Subcutaneous adipose tissue (tissue), 4 donors: ENCODE results near the gene ERC1. TPM values are rescaled to one million over a fixed set of nuclear protein-coding genes. Genes with fewer than 3 reads are reported as not detected.

Experiments used
- total RNA-seq, 4 donors: library from RNA; depleted of rRNA; stranded (reverse); fragments of >200 nt; gene quantifications; one replicate each; pipeline ENCODE4 v1.1.0, GENCODE V29; 2016
- TF ChIP-seq, protein P1 (sequence below): fragments of 450-650 bp; IDR thresholded peaks from one replicate; pipeline ENCODE4 v1.5.1; 2016; ENCODE audit warnings: low read depth, mild to moderate bottlenecking, control low read depth, antibody characterized with exemption, moderate library complexity

ERC1 gene
- total RNA-seq, 4 donors from 2014 or later = 40.3 to 71.8 (median 62.3) TPM

DNA sequence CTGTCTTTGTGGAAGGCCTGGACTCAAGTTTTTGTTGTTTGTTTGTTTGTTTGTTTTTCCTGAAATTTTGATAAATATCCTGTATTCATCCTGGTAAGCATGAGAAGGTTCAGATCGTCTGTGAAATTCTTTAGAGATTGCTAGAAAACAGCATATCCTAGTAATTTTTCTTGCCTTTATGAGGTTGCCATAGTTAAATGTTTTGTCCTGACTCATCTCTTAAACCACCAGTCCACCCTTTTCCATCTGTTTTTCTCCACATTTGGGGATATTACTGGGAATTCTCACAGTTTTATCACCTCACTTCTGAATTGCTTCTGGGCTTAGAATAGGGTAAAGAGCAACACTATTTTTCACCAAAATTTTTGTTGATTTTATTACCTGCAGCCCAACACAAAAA, 355.1 kb downstream of the ERC1 start:
- TF ChIP-seq, protein P1, sequence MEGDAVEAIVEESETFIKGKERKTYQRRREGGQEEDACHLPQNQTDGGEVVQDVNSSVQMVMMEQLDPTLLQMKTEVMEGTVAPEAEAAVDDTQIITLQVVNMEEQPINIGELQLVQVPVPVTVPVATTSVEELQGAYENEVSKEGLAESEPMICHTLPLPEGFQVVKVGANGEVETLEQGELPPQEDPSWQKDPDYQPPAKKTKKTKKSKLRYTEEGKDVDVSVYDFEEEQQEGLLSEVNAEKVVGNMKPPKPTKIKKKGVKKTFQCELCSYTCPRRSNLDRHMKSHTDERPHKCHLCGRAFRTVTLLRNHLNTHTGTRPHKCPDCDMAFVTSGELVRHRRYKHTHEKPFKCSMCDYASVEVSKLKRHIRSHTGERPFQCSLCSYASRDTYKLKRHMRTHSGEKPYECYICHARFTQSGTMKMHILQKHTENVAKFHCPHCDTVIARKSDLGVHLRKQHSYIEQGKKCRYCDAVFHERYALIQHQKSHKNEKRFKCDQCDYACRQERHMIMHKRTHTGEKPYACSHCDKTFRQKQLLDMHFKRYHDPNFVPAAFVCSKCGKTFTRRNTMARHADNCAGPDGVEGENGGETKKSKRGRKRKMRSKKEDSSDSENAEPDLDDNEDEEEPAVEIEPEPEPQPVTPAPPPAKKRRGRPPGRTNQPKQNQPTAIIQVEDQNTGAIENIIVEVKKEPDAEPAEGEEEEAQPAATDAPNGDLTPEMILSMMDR = no peak

DNA sequence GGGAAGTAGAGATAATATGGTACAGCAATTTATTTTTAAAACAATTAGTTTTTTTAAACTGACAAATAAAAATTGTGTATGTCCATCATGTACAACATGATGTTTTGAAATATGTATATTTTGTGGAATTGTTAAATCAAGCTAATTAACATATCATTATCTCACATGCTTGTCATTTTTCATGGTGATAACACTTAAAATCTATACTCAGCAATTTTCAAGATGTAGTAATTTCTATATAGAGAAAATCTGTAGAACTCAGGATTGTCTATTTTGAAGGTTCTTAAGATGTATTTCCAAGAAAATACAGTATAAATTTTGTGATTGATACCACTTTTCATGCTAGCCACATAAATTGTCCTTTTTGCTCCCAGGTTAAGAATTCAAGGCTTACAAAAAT, 356.3 kb downstream of the ERC1 start:
- TF ChIP-seq, protein P1 = no peak

DNA sequence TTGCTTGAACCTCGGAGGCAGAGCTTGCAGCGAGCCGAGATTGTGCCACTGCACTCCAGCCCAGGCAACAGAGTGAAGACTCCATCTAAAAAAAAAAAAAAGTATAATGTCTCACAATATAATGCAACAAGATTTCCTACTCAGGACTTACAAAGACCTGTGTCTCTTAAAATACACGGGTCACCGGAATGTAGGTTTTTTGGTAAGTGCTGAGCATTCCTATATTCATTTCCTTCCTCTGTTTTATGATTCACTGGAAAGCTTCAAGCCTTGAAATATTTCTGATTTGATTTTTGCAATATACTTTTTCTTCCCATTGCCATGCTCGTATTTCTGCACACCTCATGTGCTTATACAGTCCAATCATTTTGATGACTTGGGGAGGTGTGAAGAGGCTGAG, 357.6 kb downstream of the ERC1 start:
- TF ChIP-seq, protein P1 = no peak

DNA sequence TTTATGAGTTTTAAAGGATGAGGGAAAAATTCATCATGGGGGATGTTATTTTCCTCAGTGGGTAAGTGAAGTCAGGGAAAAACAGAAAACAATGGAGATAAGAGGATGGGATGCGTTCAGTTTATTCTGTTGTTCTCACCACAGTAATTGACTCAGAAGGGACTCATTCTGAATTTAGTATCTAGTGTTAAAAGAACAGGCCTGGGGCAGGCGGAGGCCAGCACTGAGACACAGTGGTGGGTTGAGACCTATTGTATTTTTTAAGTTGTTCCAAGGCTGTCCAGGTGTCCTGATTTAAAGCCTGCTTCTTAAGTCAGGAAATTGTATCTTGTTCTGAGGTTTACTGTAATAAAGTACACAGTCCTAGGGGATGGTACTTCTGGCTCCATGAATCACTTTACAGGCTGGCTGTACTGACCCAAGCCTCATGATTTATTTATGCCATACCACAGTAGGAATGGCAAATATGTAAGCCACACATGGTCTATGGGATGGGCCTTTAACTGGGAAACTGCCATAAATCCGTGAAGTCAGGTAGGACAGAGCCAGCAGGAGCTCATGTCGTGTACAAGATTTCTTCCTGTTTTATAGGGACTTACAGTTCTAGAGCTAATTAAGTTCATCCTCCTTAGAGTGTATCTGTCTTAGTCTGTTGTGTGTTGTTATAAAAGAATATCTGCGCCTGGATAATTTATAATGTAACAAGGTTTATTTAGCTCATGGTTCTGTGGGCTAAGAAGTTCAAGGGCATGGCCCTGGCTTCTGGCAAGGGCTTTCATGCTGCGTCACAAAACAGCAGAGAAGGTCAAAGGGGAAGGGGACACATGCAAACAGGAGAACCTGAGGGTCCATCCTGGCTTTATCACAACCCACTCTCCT, 359.3 kb downstream of the ERC1 start:
- TF ChIP-seq, protein P1 = no peak

DNA sequence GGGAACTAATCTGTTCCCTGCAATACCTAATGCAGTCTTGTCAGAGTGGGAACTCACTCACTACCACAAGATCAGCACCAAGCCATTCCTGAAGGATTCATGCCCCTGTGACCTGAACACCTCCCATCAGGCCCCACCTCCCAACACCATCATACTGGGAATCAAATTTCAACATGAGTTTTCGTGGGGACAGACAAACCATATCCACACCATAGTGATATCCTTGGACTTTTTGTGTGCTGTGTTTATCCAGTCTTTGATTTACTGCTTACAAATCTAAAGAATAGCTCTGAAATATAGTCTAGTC, 359.9 kb downstream of the ERC1 start:
- TF ChIP-seq, protein P1 = no peak

DNA sequence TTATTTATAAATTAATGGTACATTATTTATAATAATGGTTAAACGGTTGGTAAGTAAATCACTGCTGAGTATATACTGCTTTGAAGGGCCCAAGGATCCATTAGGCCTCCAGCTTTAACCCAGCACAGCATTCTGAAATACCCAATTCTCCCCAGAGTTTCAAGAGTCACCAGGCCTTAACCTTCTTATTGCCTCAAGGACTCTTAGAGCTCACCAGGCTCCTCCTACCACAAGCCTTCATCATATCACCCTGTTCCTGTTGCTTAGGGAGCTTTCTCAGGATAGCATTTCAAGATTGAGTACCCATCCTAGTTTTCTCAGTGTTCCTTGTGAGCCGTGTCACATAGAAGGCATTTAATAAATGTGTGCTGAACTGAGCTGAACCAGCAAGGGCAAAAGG, 360.9 kb downstream of the ERC1 start:
- TF ChIP-seq, protein P1 = no peak

DNA sequence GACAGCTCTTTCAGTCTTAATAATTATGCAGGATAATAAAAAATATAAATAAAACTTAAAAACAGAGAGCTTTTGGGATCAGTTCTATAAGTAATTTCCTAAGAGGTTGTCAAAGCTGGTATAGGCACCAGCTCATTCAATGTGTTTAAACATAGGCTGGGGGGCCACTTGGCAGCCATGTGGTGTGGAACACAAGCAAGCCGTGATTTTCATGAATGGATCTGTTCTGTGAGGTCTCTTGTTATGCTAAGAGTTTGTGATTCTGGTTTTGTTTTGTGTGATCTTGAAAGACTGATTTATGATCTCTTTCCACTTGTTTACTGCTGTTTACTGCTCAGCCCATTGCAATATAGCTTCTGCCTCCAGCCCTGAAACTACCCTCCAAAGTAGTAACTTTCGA, 362.4 kb downstream of the ERC1 start:
- TF ChIP-seq, protein P1 = no peak
